Stimulated activated CD8-positive, alpha-beta memory T cell treated with anti-CD3 and anti-CD28 coated beads, Interleukin-2, amount 100 ng/mL, for 1 hour (primary cell): ENCODE data around the gene RPL36.
"Not testable (repeated sequence)": the region's sequence is repeated elsewhere in the genome, so short reads cannot be mapped to it uniquely, and the experiment has no call there.

Experiments
- DNase-seq, 2 donors: peaks; one replicate each; pipeline ENCODE4 v3.0.0-alpha.2; 2020; ENCODE audit warnings: low read depth in 2 of 2

The RPL36 gene

GRCh38 chr19:5706876-5707573, 16.9 kb downstream of the RPL36 start:
- no peak for DNase-seq

- DNase-seq = no peak
Measured at GRCh38 chr19:5707576-5708575, 17.8 kb downstream of the RPL36 start.

- DNase-seq = no peak
Measured at GRCh38 chr19:5711025-5711424, 20.9 kb downstream of the RPL36 start.

DNA sequence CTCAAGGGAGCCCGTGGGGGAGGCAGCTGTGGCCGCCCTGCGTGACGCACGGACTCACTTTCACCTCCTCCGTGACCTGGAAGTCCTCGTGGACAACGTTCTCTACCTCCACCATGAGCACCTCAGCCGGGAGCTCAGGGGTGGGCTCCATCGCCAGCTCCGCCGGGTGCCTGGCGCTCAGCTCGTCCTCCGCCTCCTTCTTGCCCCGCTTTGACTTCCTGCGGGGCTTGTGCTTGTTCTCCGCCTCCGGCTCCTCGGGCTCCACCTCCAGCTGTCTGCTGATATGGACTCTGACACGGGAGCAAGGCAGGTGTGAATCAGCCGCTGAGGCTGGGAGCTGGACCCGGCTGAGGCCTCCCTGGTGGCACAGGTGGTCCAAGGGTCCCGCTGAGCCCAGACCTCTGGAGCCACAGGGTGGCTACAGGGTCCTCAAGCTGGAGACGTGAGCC, 21.6 kb downstream of the RPL36 start:
- DNase-seq = no peak

DNA sequence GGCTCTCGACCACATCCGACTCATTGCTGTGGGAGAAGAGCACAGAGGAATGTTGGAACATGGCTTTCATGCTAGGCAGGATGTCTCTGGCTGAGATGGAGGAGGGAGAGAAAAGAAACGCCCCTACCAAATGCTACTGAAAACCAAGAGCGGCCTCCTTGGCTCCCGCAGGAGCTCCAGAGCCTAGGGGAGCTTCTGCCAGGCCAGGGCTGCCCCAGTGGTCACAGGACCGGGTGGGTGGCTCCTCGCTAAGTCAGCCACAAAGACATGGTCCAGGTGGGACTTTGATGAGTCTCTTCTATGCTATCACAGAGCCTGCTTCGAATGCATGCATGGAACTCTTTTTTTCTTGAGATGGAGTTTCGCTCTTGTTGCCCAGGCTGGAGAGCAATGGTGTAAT, 23.1 kb downstream of the RPL36 start:
- DNase-seq = no peak

GRCh38 chr19:5714816-5715215, 24.7 kb downstream of the RPL36 start:
- DNase-seq = no peak

DNA sequence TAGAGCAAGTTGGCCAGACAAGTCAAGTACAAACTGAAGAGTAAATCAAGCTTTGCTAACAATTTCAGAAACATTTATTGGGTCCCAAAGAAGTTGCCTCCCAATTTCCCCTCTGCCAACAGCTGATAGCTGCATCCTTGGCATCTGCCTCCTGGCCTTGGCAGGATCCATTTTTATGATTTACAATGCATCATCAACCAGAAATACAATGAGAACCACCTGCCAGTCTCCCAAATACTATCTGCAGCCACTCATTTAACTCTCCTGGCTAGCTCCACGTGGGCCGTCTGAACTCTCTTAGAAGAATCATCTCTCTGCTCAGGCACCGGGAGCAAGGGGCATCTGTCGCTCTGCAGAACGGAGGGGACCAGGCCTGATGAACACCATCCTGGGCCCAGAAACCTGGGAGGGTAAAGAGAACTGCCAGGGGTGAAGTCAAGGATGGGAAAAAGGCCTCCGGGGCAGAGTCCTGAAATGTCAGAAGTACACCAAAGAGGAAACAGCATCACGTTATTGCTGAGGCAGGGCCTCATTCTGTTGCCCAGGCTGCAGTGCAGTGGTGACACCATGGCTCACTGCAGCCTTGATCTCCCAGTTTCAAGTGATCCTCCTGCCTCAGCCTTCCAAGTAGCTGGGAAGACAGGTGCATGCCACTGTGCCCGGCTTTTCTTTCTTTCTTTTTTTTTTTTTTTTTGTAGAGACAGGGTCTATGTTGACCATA, 27.3 kb downstream of the RPL36 start:
- DNase-seq = no peak

DNA sequence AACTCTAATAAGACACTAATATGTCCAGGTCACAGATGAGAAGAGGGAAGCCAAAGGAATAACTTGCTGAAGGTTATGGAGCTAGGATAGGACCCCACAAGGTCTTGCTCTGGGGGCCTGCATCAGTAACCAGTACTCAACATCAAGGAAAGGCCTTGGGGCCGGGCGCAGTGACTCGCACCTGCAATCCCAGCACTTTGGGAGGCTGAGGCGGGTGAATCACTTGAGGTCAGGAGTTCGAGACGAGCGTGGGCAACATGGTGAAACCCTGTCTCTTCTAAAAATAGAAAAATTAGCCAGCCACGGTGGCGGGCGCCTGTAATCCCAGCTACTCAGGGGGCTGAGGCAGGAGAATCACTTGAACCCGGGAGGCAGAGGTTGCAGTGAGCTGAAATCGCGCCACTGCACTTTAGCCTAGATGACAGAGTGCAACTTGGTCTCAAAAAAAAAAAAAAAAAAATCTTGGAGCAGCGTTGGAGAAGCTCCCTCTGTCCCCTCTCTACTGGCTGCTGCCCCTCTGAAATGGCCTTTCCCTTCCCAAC, 28.0 kb downstream of the RPL36 start:
- DNase-seq = no peak

DNA sequence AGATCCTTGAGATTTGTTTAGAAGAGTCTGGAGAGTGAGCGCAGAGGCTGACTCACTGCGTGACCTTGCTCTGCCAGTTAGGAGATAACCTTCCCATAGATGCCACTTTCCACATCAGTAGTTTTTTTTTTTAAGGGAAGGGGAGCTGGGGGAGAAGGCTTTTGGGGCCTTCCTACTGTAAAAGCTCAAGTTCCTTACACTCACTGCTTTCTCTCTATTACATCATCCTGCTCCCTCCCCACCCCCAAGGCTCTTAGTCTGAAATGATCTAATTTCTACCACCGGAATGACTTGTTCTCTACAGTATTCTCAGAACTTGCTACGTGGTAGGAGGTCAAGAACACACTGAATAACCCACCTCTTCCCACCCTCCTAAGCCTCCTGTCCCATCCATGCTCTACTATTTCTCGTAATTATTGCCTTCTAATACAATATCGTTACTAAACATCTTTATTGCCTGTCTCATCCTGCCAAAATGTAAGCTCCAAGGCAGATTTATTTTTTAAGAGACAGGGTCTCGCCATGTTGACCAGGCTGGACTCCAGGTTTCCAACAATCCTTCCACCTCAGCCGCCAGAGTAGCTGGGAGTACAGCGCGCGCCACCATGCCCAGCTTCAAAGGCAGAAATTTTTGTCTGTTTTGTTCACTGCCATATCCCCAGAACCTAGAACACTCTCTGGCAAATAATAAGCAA, 28.6 kb downstream of the RPL36 start:
- DNase-seq = no peak

- no peak for DNase-seq
Measured at GRCh38 chr19:5719274-5719960, 29.3 kb downstream of the RPL36 start.

GRCh38 chr19:5719961-5720790, 30.1 kb downstream of the RPL36 start, which contains the start of the genes CATSPERD and LONP1:
Gene CATSPERD (plus strand): TSS chr19:5720637. CDS start chr19:5720738, 101 bp downstream.
Gene LONP1 (minus strand): TSS chr19:5720146. CDS start chr19:5720132, 14 bp downstream.
- peak; percentile 95 to 97 for DNase-seq

- DNase-seq = no peak
Measured at GRCh38 chr19:5727453-5728050, 37.5 kb downstream of the RPL36 start.

DNA sequence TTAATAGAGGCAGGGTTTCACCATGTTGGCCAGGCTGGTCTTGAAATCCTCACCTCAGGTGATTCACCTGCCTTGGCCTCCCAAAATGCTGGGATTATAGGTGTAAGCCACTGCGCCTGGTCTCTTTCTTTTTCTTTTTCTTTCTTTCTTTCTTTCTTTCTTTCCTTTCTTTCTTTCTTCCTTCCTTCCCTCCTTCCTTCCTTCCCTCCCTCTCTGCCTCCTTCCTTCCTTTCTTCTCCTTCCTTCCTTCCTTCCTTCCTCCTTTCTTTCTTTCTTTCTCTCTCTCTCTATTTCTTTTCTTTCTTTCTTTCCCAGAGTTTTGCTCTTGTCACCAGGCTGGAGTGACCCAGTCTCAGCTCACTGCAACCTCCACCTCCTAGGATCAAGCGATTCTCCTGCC, 43.1 kb downstream of the RPL36 start:
- not testable (repeated sequence) for DNase-seq

DNA sequence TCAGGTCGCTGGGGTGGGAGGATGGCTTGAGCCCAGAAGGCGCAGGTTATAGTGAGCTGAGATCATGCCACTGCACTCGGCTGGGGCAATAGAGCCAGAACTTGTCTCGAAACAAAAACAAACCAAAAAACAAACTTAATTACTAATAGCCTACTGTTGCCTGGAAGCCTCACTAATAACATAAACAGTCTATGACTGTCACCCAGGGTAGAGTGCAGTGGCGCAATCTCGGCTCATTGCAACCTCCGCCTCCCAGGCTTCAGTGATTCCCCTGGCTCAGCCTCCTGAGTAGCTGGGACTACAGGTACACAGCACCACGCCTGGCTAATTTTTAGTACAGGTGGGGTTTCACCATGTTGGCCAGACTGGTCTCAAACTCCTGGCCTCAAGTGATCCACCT, 48.3 kb downstream of the RPL36 start:
- no peak for DNase-seq
